ENCODE measurements around the gene PPP2R5E.

DNA sequence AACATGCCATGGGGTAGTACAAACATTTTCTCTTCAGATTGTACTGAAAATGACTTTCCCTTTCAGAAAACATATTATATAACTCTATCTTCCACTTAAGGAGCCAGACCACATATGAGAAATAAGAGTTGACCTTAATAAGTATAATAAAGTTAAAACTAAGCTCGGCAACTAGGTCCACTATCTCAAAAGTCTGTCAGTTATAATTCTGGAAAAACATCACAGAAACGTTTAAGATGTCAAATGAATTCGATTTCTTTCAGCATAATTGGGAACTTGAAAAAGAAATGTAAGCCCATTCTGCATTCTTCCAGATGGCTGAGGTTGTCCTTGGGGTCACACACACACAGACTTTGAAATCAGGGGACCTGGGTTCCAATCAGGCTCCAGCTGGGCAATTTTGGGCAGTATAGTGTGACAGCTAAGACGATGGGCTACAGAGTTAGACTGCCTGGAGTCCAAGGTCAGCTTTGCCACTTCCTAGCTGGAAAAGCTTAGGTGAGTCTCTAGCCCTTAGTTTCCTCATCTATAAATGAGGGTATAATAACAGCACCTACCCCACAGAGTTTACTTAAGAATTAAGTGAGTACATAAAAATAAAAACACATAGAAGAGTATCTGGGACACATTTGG, 75.6 kb downstream of the PPP2R5E start:
- TF ChIP-seq POLR2A (IDR thresholded peaks at IDR 0.05; ENCODE audit: low read length) (no peak), GATA1 (IDR thresholded peaks at IDR 0.05; ENCODE audit: low read depth, low read length) (no peak)
